MM.1S (cell line): ENCODE measurements around the gene KRTAP4-5.

Source experiments
- CTCF ChIP-seq: fragments of 300-600 bp; sonication (generic); IDR thresholded peaks from 2 replicates; pipeline ENCODE4 v1.5.1; 2016; ENCODE audit warnings: antibody characterized with exemption, low read length, mixed read lengths
- EZH2 ChIP-seq: fragments of 300-600 bp; sonication (generic); optimal IDR thresholded peaks from 2 replicates; pipeline ENCODE3; 2017; ENCODE audit warnings: low read depth, mild to moderate bottlenecking, antibody characterized with exemption, low read length, mixed read lengths

DNA sequence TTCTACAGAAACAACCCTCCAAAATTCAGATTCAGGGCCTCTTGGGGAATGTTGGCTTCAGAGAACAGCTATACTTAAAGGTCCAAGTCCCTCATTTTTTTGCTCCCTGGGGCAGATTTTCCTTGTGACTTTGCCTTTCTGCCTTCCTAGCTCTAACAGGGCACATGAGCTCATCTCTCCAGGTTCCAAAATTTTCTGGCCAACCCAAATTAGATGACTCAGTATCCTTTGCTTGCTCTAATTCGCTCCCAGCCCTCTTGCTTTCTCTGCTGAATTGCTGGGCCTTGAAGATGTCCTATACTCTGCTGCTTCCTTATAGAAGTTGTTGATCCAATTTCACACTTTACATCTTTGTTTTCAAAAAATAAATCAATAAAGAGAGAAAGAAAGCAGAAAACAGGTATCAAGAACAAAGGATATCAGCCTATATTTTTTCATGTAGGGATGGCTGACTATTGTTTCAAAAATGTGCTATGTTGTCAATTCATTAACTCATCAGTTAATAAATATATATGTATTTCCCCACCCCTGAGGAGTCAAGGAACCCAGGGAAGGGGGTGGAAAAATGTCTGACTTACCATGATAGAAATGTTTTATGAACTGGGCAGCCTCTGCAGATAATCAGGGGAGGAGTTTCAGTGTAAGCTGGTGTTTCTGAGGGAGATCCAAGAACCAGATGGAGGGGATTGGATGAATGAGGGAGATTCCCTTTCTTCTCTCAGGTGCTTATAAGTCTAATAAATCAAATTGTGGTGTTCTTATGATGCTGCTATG, 29.4 kb upstream of the KRTAP4-5 start:
- no peak for TF ChIP-seq CTCF
- no peak for TF ChIP-seq EZH2
